GM12878 (cell line): ENCODE measurements around the gene TYW1B. TPM values are rescaled to one million over a fixed set of nuclear protein-coding genes. Genes with fewer than 3 reads are reported as not detected.

Experiments used
- ATAC-seq: fragments of 200-7000 bp; cut with Tn5 transposase; 3 replicates; pipeline ENCODE4 v1.9.1; 2020; ENCODE audit warnings: mild to moderate bottlenecking, moderate library complexity
- BruUV-seq: library from RNA; stranded (reverse); fragments of 400-500 nt; replicated peaks from 2 replicates; lab custom pipeline; 2021; lab: Mats Ljungman, UMichigan
- CTCF ChIA-PET: fragments of 300-600 bp; sonication (Branson Sonifier 250); formaldehyde crosslinking; extraction: SDS; loops from one replicate; lab custom pipeline; 2021; ENCODE audit warnings: inconsistent platforms; lab: Yijun Ruan, JAX
- POLR2A ChIA-PET: fragments of 350-600 bp; formaldehyde crosslinking; extraction: SDS; loops from one replicate; lab custom pipeline; 2021; ENCODE audit warnings: inconsistent platforms; lab: Charles Lee
- RAD21 ChIA-PET: fragments of 300-600 bp; sonication (Branson Sonifier 250); formaldehyde crosslinking; loops from one replicate; lab custom pipeline; 2023; ENCODE audit warnings: antibody characterized with exemption; ENCODE audit not compliant: unreplicated experiment; lab: Charles Lee
- SMC1A ChIA-PET: fragments of 300-600 bp; sonication (Branson Sonifier 250); formaldehyde crosslinking; loops from one replicate; lab custom pipeline; 2023; ENCODE audit not compliant: unreplicated experiment, uncharacterized antibody; lab: Charles Lee
- DNase-seq: peaks from one replicate; pipeline ENCODE4 v3.0.0-alpha.2; 2011; ENCODE audit warnings: low read depth, low spot score
- FAIRE-seq: peaks from 3 replicates; lab custom pipeline; 2011; peaks lifted over from hg19 to GRCh38; lab: Jason Lieb, UNC
- H2AFZ ChIP-seq: 2 replicates; pipeline ENCODE4 v1.6.0; 2011; ENCODE audit warnings: low read depth, low read length, control low read depth; ENCODE audit not compliant: control insufficient read depth
- H3K27ac ChIP-seq: 2 replicates; pipeline ENCODE4 v1.5.1; 2011; ENCODE audit warnings: control low read depth; ENCODE audit not compliant: control insufficient read depth, insufficient read depth
- H3K27me3 ChIP-seq, 2 experiments: replicated peaks in 1 of 2; 2 replicates each; pipeline versions ENCODE4 v1.6.0 to v1.6.1; 2011; ENCODE audit warnings: low read length in 1 of 2; ENCODE audit not compliant: control insufficient read depth in 2 of 2, insufficient read depth in 2 of 2
- H3K36me3 ChIP-seq, 2 experiments: 2 replicates each; pipeline ENCODE4 v1.5.1; 2011; ENCODE audit warnings: low read length in 1 of 2; ENCODE audit not compliant: control insufficient read depth in 2 of 2, insufficient read depth in 2 of 2
- H3K4me1 ChIP-seq: 2 replicates; pipeline ENCODE4 v1.6.1; 2011; ENCODE audit warnings: mild to moderate bottlenecking, low read length, moderate library complexity, mixed read lengths; ENCODE audit not compliant: control insufficient read depth, insufficient read depth
- H3K4me2 ChIP-seq: 2 replicates; pipeline ENCODE4 v1.6.0; 2011; ENCODE audit warnings: control low read depth; ENCODE audit not compliant: control insufficient read depth, insufficient read depth
- H3K4me3 ChIP-seq: fragments of 200-600 bp; sonication (generic); 2 replicates; pipeline ENCODE4 v1.5.1; 2016
- H3K79me2 ChIP-seq: 2 replicates; pipeline ENCODE4 v1.6.0; 2011; ENCODE audit warnings: low read length; ENCODE audit not compliant: control insufficient read depth, insufficient read depth
- H3K9ac ChIP-seq: 2 replicates; pipeline ENCODE4 v1.8.0; 2011; ENCODE audit warnings: low read length, control low read depth, mixed read lengths; ENCODE audit not compliant: control insufficient read depth, insufficient read depth
- H3K9me3 ChIP-seq: replicated peaks from 3 replicates; pipeline ENCODE4 v1.5.1; 2011; ENCODE audit warnings: mild to moderate bottlenecking, low read length; ENCODE audit not compliant: control insufficient read depth, insufficient read depth
- H4K20me1 ChIP-seq: 2 replicates; pipeline ENCODE4 v1.6.0; 2011; ENCODE audit not compliant: control insufficient read depth, insufficient read depth
- HDGF ChIP-seq: fragments of 450-650 bp; IDR thresholded peaks from 2 replicates; pipeline ENCODE4 v1.6.1; 2016; ENCODE audit warnings: antibody characterized with exemption
- PAX5 ChIP-seq: IDR thresholded peaks from 2 replicates; pipeline ENCODE4 v1.6.1; 2011; ENCODE audit warnings: low read depth, low read length, borderline replicate concordance
- PAX8 ChIP-seq: fragments of 450-650 bp; IDR thresholded peaks from 2 replicates; pipeline ENCODE4 v1.6.1; 2017; ENCODE audit warnings: mild to moderate bottlenecking, moderate library complexity
- PRDM15 ChIP-seq: fragments of 450-650 bp; formaldehyde crosslinking; IDR thresholded peaks from 2 replicates; pipeline ENCODE4 v1.4.0; 2020; ENCODE audit warnings: mild to moderate bottlenecking, moderate library complexity
- RFX5 ChIP-seq: IDR thresholded peaks from 2 replicates; pipeline ENCODE4 v1.6.1; 2011; ENCODE audit warnings: low read depth, low read length, improper control_type of control experiment
- SIX5 ChIP-seq: IDR thresholded peaks from 2 replicates; pipeline ENCODE4 v1.6.1; 2011; ENCODE audit warnings: mild to moderate bottlenecking, low read depth, low read length, moderate library complexity; ENCODE audit not compliant: severe bottlenecking
- SREBF1 ChIP-seq: IDR thresholded peaks from 2 replicates; pipeline ENCODE4 v1.6.1; 2012; ENCODE audit warnings: mild to moderate bottlenecking, low read length
- ZBTB33 ChIP-seq: fragments of 450-650 bp; IDR thresholded peaks from 2 replicates; pipeline ENCODE4 v1.6.1; 2017; ENCODE audit warnings: mild to moderate bottlenecking
- ZNF274 ChIP-seq: IDR thresholded peaks from one replicate; pipeline ENCODE4 v1.8.0; 2011; ENCODE audit not compliant: insufficient read length, insufficient read depth
- WGBS: methylation state at CpG from one replicate; pipeline ENCODE4 v1.1.6; 2016; ENCODE audit warnings: low lambda C conversion rate; ENCODE audit not compliant: insufficient replicate concordance, insufficient coverage; ENCODE audit errors: missing lambda C conversion rate; 5-methylcytosine and 5-hydroxymethylcytosine counted together
- in situ Hi-C: fragments of 300-500 bp; cut with MboI; formaldehyde crosslinking; loops from 9 replicates; pipeline ENCODE4 v1.14.3; 2018; ENCODE audit warnings: mixed read lengths
- intact Hi-C: fragments of 100-400 bp; cut with micrococcal nuclease; formaldehyde crosslinking; loops from one replicate; pipeline ENCODE4 v1.14.2; 2022; ENCODE audit not compliant: unreplicated experiment
- polyA plus RNA-seq, 11 experiments: library from polyadenylated mRNA; depleted of rRNA in 4 of 11; unstranded in 6 of 11; stranded (reverse) in 5 of 11; fragments of >200 nt; fragmentation: Nextera tagmentation in 4 of 11; fragmentation: Illumina TruSeq in 1 of 11; extraction: Ambion mirVana in 4 of 11; extraction: Trizol in 1 of 11; gene quantifications; 1 replicate in 1 of 11; 2 replicates in 10 of 11; pipeline versions ENCODE4 v1.2.1 to v1.2.3, GENCODE V29; 2011 to 2016; ENCODE audit warnings: inconsistent platforms in 2 of 11, missing spikeins in 2 of 11, low read depth in 1 of 11
- total RNA-seq, 4 experiments: library from RNA; depleted of rRNA in 3 of 4; stranded (reverse); fragments of >200 nt in 3 of 4; fragmentation: Illumina TruSeq in 1 of 4; extraction: Trizol in 1 of 4; gene quantifications; 2 replicates each; pipeline versions ENCODE4 v1.2.1 to v1.2.3, GENCODE V29; 2013 to 2021

TYW1B gene
- total and polyA plus RNA-seq, 10 of the 15 experiments (the other 5 are each of a cell fraction or from before 2014, with no cell fraction given), result 3.5 to 6.6 (median 5.3) TPM

GRCh38 chr7:72781631-72782030 is 46.4 kb downstream of the TYW1B start:
- H3K79me2 ChIP-seq, result no peaks in the 10 kb centered on the region
- H3K27ac ChIP-seq, result no peak overlapping the region
- no peak for TF ChIP-seq SREBF1
- TF ChIP-seq PAX5, result no peak
- no peak for TF ChIP-seq ZBTB33
- no peak for TF ChIP-seq HDGF
- no peak for TF ChIP-seq SIX5
- no peak for TF ChIP-seq ZNF274
- no peak for TF ChIP-seq PAX8
- no peak for TF ChIP-seq RFX5
- TF ChIP-seq PRDM15 (CRISPR knock-in tag), result no peak
- in situ Hi-C loops, result loop anchor here (25.0 kb wide), 2 partner anchors 1044 to 1919 kb away; no protein-coding TSS in a partner anchor
- no peak overlapping the region for H3K9ac ChIP-seq
- 98% methylated on average over 6 of the region's 6 CpGs for WGBS
- no peaks in the 10 kb centered on the region for H3K27me3 ChIP-seq
- H3K36me3 ChIP-seq, result no peaks in the 10 kb centered on the region
- FAIRE-seq (no peak), DNase-seq (no peak), ATAC-seq (no peak)
- CTCF ChIA-PET, result interaction anchor here (0.6 kb wide), 1 partner anchor 596 kb away, joined by 3 read pairs; no protein-coding TSS in a partner anchor
- no peak overlapping the region for H2AFZ ChIP-seq
- BruUV-seq, result no TSS peak
- SMC1A ChIA-PET, result no interaction called here
- RAD21 ChIA-PET, result no interaction called here
- H3K4me3 ChIP-seq, result no peak overlapping the region
- no peak overlapping the region for H3K4me2 ChIP-seq
- no peaks in the 10 kb centered on the region for H4K20me1 ChIP-seq
- intact Hi-C loops, result loop anchor here (10.0 kb wide), 1 partner anchor 287 kb away; no protein-coding TSS in a partner anchor
- no peaks in the 10 kb centered on the region for H3K9me3 ChIP-seq
- POLR2A ChIA-PET, result no interaction called here
- H3K4me1 ChIP-seq, result no peaks in the 10 kb centered on the region
